ENCODE results near the gene NCEH1.

DNA sequence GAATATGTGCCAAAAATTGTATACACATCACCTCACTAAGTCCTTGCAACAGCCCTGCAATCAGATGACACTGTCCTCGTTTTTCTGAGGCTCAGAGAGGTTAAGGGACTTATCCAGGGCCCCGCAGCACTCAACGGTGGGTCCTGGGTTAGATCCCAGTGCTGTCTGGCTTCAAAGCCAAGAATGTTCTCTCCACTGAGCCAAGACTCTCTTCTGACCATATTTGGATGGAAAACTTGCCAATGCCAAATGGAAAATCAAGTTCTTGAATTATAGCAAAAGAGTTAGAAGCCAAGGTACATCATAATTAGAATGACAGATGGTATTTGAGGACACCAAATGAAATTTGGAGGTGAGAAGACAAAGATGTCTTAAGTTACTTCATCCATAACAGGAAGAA, 75.9 kb downstream of the NCEH1 start:
- TF ChIP-seq POLR2A (IDR thresholded peaks at IDR 0.05) (no peak), EP300 (IDR thresholded peaks at IDR 0.05) (no peak)
